Parathyroid adenoma (tissue), 2 donors: ENCODE measurements around the gene PROC.

Source experiments
- H2AFZ ChIP-seq: fragments of 300-600 bp; sonication (generic); one replicate; pipeline ENCODE4 v1.7.0; 2017; ENCODE audit warnings: antibody characterized with exemption, mild to moderate bottlenecking
- H3K27ac ChIP-seq: fragments of 300-600 bp; sonication (generic); one replicate; pipeline ENCODE4 v1.7.0; 2017
- H3K27me3 ChIP-seq: fragments of 300-600 bp; sonication (generic); one replicate; pipeline ENCODE4 v1.7.0; 2017; ENCODE audit warnings: low read length; ENCODE audit not compliant: control insufficient read depth, insufficient read depth
- H3K36me3 ChIP-seq: fragments of 300-600 bp; sonication (generic); one replicate; pipeline ENCODE4 v1.7.0; 2017; ENCODE audit warnings: low read length; ENCODE audit not compliant: control insufficient read depth, insufficient read depth
- H3K4me1 ChIP-seq: fragments of 300-600 bp; sonication (generic); one replicate; pipeline ENCODE4 v1.7.0; 2017; ENCODE audit warnings: control low read depth
- H3K4me2 ChIP-seq: fragments of 300-600 bp; sonication (generic); one replicate; pipeline ENCODE4 v1.7.0; 2017; ENCODE audit warnings: low read length
- H3K4me3 ChIP-seq: fragments of 300-600 bp; sonication (generic); one replicate; pipeline ENCODE4 v1.7.0; 2017; ENCODE audit warnings: low read depth, low read length
- H3K79me2 ChIP-seq: fragments of 300-600 bp; sonication (generic); one replicate; pipeline ENCODE4 v1.7.0; 2017; ENCODE audit warnings: control low read depth
- H3K9ac ChIP-seq: fragments of 300-600 bp; sonication (generic); one replicate; pipeline ENCODE4 v1.7.0; 2017; ENCODE audit warnings: mild to moderate bottlenecking
- H3K9me3 ChIP-seq: fragments of 300-600 bp; sonication (generic); one replicate; pipeline ENCODE4 v1.7.0; 2017; ENCODE audit warnings: low read length; ENCODE audit not compliant: control insufficient read depth
- TF ChIP-seq, protein P1 (sequence below): fragments of 300-600 bp; sonication (generic); IDR thresholded peaks from one replicate; pipeline ENCODE4 v1.7.0; 2017; ENCODE audit warnings: antibody characterized with exemption, mild to moderate bottlenecking
- donor health status: primary hyperparathyroidism.

The PROC gene

DNA sequence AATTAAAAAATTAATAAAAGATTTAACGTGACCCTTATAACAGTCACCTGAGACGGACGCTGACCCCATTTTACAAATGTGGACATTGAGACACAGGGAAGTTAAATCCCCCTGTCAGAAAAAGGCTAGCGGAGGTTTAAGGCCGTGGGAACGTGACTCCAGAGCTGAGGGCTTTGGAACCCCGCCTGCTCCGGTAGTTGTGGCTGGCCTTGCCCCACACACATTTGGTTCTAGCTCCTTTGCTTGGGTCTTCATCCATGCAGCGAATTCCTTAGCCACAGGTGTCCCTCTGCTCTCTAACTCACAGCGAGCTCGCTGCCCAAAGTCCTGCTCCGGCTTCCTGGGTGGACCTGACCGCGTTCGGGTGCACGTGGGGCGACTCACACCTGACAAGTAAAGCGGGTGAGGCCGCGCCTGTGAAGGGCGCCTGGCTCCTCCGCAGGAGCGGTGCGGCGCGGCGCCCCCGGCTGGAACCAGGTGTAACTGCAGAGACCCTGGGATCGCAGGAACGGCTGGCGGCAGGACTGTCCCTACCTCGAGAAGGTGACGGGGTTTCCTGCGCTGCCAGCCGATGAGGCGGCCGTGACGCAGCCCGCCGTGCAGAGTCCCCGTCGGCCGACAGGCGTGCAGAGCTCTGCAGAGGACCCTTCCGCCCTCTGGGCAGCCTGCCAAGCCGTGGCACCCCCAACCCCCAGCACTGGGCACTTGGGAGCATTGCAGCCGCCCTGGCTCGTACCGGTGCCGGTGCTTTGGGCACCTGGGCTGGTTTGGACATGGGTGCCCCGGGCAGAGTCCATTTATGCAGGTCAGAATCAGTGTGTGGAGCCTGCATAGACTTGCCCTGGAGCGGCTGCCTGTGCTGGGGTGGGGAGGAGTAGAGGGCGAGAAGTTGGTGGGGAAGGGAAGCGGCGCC is 2.4 kb upstream of the PROC start:
- Histone ChIP-seq H3K79me2 (no peaks in the 10 kb centered on the region), H3K4me3 (peak overlapping the region; percentile 30), H2AFZ (peak overlapping the region; percentile 87), H3K27me3 (no peaks in the 10 kb centered on the region), H3K27ac (no peak overlapping the region), H3K36me3 (no peaks in the 10 kb centered on the region), H3K4me2 (peak overlapping the region; percentile 73), H3K9ac (no peak overlapping the region), H3K4me1 (no peaks in the 10 kb centered on the region), H3K9me3 (no peaks in the 10 kb centered on the region)
- TF ChIP-seq, protein P1, sequence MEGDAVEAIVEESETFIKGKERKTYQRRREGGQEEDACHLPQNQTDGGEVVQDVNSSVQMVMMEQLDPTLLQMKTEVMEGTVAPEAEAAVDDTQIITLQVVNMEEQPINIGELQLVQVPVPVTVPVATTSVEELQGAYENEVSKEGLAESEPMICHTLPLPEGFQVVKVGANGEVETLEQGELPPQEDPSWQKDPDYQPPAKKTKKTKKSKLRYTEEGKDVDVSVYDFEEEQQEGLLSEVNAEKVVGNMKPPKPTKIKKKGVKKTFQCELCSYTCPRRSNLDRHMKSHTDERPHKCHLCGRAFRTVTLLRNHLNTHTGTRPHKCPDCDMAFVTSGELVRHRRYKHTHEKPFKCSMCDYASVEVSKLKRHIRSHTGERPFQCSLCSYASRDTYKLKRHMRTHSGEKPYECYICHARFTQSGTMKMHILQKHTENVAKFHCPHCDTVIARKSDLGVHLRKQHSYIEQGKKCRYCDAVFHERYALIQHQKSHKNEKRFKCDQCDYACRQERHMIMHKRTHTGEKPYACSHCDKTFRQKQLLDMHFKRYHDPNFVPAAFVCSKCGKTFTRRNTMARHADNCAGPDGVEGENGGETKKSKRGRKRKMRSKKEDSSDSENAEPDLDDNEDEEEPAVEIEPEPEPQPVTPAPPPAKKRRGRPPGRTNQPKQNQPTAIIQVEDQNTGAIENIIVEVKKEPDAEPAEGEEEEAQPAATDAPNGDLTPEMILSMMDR = peak; percentile 83

DNA sequence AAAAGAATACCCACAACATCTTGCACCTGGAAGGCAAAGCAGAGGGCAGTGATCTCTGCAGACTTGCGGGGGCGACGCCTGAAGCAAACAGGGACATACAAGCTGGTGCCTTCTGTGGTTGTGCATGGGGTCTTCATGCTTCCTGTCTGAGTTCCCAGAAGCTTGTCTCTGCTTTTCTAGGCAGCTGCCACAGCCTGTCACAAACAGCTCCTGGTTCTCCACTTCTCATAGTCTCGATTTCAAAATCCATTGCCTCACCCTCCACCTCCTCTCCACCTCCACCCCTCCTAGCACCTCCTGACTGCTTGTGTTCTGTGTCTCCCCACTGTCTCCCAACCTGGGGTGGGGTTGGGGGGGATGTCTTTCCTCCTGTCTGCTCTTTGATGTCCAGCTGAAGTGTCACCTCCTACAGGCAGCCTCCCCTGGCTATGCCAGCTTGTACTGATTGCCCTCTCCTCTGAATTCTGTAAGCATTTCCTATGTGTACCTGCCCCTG is 1.7 kb upstream of the PROC start:
- TF ChIP-seq, protein P1 = no peak
- no peak overlapping the region for H3K9ac ChIP-seq

DNA sequence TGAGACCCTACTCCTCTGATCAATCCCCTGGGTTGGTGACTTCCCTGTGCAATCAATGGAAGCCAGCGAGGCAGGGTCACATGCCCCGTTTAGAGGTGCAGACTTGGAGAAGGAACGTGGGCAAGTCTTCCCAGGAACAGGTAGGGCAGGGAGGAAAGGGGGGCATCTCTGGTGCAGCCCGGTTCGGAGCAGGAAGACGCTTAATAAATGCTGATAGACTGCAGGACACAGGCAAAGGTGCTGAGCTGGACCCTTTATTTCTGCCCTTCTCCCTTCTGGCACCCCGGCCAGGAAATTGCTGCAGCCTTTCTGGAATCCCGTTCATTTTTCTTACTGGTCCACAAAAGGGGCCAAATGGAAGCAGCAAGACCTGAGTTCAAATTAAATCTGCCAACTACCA is 821 bp upstream of the PROC start:
- H3K36me3 ChIP-seq = no peaks in the 10 kb centered on the region
- H2AFZ ChIP-seq = no peak overlapping the region
- H3K4me1 ChIP-seq = no peaks in the 10 kb centered on the region
- no peak overlapping the region for H3K27ac ChIP-seq
- no peaks in the 10 kb centered on the region for H3K79me2 ChIP-seq
- TF ChIP-seq, protein P1 = no peak
- peaks cover 3% of the 10 kb centered on the region for H3K27me3 ChIP-seq
- no peak overlapping the region for H3K9ac ChIP-seq
- no peaks in the 10 kb centered on the region for H3K9me3 ChIP-seq
- no peak overlapping the region for H3K4me3 ChIP-seq
- no peak overlapping the region for H3K4me2 ChIP-seq

More for the DNA sequence above, 1.7 kb upstream of the PROC start:
- Histone ChIP-seq H3K4me2 (peak overlapping the region; percentile 73), H3K27ac (no peak overlapping the region), H3K36me3 (no peaks in the 10 kb centered on the region), H3K9me3 (no peaks in the 10 kb centered on the region), H2AFZ (peak overlapping the region; percentile 87), H3K79me2 (no peaks in the 10 kb centered on the region), H3K4me1 (no peaks in the 10 kb centered on the region), H3K27me3 (no peaks in the 10 kb centered on the region), H3K4me3 (peak overlapping the region; percentile 30)

DNA sequence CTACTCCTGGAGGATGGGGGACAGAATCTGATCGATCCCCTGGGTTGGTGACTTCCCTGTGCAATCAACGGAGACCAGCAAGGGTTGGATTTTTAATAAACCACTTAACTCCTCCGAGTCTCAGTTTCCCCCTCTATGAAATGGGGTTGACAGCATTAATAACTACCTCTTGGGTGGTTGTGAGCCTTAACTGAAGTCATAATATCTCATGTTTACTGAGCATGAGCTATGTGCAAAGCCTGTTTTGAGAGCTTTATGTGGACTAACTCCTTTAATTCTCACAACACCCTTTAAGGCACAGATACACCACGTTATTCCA is 844 bp downstream of the PROC start:
- TF ChIP-seq, protein P1 = no peak
- peaks cover 7% of the 10 kb centered on the region for H3K27me3 ChIP-seq

More for the DNA sequence above, 844 bp downstream of the PROC start:
- Histone ChIP-seq H3K9ac (no peak overlapping the region), H2AFZ (no peak overlapping the region), H3K79me2 (no peaks in the 10 kb centered on the region), H3K36me3 (no peaks in the 10 kb centered on the region), H3K4me1 (peaks cover 3% of the 10 kb centered on the region), H3K4me3 (no peak overlapping the region), H3K4me2 (no peak overlapping the region), H3K27ac (no peak overlapping the region), H3K9me3 (no peaks in the 10 kb centered on the region)
